EL (cell line): ENCODE data around the gene F12.
"Not testable (repeated sequence)": the region's sequence is repeated elsewhere in the genome, so short reads cannot be mapped to it uniquely, and the experiment has no call there.

Source experiments
- DNase-seq: peaks from one replicate; pipeline ENCODE4 v3.0.0-alpha.2; 2016

F12 gene

GRCh38 chr5:177367323-177367848 is 42.0 kb downstream of the F12 start:
- no peak for DNase-seq

GRCh38 chr5:177366528-177367322 is 42.6 kb downstream of the F12 start:
- peak; percentile 88 for DNase-seq

DNA sequence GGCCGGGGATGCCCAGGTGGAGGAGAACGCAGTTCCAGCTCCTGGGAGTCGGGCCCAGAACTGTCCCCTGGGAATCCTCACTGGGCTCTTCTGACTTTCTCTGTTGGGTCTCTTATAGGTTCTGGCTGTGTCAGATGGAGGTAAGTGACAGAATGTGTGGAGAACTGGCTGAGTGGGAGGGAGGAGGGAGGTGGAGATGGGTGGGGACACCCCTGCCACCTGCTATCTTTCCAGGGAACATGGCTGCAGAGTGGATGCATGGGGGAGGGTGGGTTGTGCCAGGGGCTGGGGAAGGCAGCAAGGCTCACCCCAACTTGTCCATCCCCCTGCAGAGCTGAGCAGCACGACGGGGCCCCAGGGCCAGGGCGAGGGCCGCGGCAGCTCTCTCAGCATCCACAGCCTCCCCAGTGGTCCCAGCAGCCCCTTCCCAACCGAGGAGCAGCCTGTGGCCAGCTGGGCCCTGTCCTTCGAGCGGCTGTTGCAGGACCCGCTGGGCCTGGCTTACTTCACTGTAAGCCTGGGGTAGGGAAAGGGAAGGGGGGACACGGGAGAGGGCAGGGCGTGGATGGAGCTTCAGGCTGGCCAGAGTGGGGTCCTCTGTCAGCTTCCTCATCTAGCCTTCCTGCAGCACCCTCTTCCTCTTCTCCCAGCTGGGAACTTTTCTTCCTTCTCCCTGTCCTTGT is 43.4 kb downstream of the F12 start:
- DNase-seq: no peak

DNA sequence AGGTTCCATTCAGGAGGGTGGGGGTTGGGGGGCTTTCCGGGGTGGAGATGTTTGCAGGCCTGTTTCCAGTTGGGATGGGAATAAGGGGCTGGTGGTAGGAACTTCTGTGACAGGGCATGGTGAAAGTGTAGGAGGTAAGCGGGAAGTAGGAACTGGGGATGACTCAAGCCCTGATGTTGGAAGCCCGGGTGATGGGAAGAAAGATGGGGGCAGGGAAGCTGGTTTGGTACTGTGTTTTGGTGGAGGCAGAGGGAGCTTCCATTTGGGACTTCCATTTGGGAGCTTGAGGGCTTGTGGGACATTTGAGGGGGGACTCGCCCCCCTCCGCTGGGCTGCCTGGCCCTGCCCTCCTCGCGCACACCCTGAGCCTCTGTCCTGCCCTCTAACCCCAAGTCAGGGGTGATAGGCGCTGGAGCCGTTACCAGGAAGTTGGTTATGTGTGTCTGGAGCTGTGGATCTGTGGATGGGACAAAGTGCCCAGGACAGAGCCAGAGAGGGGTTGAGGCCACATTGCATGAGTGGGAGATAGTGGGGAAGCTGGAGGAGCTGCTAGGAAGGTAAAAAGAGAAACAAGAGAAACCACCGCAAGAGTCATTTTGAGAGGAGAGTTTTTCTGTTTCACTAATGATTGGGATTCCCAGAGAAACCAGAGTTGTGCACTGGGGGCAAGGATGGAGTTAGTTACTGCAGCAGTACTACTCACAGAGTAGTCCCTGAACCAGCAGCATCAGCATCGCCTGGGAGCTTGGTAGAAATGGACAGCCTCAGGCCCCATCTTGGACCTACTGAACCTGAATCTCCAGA is 45.0 kb downstream of the F12 start:
- DNase-seq: peak; percentile 25

- DNase-seq: no peak
These were observed 45.8 kb downstream of the F12 start for GRCh38 chr5:177363565-177363964.

- peak; percentile 60 for DNase-seq
These were observed 46.5 kb downstream of the F12 start for GRCh38 chr5:177362610-177363507.

DNA sequence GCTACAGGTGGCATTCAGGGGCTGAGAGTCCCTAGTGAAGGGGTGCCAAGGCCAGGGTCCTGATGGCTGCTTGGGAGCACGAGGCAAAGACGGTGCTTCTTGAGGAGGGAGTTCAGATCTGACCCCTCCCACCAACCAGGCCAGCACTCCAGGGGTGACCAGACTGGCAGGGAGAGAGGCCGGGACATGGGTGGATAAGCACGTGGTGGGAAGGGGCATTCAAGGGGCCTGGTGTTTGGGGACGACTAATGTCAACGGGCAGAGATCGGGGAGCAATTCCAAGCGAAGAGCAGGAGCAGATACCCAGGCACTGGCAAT is 47.1 kb downstream of the F12 start:
- no peak for DNase-seq

DNA sequence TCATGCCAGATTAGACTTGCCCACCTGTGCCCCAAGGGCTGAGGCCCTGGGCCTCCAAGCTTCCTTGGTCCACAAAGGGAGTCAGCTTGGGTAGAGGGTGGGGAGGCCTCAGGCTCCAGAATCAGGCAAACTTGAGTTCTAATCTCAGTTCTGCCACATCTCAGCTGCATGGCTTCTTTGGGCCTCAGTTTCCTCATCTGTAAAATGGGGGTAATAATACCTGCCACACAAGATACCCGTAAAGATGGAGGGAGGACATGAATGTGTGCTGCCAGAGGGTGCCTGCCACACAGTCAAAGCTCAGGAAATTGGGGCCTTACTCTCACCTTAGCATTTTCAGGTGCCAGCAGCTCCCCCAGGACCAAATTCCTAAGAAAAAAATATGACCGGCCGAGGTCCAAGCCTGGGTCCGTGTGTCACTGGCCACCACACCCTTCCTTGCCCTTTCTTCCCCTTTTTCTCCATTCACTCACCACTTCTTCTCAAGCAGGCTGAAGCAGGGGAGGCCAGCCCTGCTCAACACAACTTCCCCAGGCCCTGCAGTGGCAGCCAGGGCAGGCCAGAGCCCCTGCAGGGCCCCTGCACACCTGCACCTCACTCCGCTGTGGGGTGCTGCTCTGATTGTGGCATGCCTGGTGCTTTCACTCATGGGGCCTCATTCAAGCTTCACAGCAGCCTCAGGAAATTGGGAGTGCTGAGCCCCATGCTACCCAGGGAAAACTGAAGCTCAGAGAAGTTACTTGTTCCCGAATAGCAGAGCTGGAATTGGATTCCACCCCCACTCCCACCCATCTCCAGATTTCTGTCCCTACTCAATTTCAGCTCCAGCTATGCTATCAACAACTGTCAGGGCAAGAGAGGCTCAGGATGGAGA is 47.7 kb downstream of the F12 start:
- no peak for DNase-seq

DNA sequence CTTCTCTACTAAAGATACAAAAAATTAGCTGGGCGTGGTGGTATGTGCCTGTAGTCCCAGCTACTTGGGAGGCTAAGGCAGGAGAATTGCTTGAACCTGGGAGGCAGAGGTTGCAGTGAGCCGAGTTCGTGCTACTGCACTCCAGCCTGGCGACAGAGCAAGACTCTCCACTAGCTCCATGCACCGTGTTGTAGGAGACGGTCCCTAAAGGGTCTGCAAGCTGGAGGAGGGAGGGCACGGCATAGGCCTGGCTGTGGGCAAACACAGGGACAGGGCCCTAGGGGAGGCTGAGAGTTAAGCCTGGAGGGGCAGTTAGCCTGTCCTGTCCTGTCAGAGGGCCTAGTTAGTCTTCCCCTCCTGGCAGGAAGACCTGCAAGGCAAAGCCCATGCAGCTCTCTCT is 48.6 kb downstream of the F12 start:
- DNase-seq: not testable (repeated sequence)

GRCh38 chr5:177359860-177360259 is 49.5 kb downstream of the F12 start:
- DNase-seq: no peak

DNA sequence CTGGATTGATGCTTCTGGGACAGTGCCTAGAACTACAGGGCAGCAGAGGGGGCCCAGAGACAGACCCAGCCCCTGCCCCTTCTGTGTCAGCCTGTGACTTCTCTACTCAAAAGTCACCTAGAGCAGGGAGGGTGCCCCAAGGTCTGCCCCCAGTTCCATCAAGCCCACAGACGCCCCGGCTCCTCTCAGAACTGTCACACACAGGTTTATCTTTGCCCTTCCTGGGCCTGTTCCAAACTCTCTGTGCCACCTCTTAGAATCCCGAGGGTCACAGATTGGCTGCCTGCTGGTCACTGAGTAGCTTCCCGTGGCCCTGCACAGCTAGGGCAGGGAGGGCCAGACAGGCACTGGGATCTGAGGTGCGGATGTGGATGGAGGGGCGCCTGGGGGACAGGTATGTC is 49.9 kb downstream of the F12 start:
- no peak for DNase-seq

GRCh38 chr5:177358370-177358819 is 51.0 kb downstream of the F12 start:
- DNase-seq: no peak

DNA sequence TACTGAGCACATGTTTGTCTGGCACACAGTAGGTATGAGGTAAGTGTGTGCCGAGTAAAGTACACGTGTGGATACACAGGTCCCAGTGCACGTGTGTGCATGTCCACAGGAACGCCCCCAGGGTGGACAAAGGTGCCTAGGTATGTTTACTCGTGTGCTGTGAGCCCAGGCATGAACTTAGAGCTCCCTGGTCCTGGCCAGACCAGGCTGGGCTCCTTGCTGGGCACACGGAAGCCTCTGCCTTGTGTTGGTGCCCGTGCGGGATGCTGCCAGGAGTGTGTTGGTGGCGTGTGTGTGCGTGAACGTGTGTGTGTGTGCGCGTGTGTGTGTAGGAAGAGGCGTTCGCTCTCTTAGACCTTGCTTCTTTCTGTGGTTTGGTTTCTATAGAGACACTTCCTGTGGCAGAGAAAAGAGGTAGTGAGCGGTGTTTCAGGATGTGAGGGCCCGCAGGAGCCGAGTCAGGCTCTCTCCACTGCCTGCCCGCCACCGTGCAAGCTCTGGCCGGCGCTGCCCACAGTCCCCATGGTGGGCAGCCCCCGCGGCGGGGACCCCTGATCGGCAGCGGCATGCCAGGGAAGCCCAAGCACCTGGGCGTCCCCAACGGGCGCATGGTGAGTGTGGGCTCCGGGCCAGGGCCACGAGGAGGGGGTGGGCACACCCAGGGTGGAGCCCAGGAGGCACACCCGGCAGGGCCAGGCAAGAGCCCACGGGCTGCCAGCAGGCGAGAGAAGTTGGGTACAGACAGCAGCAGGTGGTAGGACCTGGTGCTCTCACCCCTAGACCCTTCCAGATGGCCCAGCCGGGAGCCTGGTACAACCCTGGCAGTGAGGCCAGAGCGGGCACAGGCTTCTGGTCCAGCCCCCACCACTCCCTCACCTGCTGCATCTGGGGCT is 51.7 kb downstream of the F12 start, which contains the start of gene RGS14:
Gene RGS14, plus strand, starts transcription at position 466 of the 893 bp plus-strand sequence. Its CDS starts 101 bp downstream, at position 567.
- peak; percentile 43 for DNase-seq

DNA sequence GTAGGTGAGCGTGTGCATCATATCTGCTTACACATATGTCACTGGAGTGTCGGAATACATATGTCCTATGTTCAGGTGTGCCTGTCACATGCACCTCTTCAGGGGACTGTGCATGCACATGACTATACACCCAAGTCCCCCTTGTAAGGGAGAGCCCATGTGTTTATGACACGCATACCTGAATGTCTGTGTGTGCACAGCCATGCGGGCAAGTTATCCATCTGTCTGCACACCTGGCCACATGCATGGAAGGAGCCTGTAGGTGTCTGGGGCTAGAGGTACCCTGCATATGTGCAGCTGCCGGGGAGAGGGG is 52.3 kb downstream of the F12 start:
- DNase-seq: no peak

DNA sequence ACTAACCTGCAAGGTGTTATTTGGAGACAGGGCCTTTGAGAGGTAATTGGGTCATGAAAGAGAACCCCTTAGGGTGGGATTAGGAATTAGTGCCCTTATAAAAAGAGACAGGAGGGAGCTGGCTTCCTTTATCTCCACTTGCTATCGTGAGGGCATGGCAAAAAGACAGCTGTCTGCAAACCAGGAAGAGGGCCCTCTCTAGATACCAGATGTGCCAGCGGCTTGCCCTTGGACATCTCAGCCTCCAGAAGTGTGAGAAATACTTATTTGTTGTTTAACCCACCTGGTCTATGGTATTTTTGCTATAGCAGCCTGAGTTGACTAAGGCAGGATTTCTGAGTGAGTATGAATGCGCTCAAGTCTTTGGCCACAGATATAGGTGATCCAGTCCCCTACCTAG is 52.6 kb downstream of the F12 start:
- DNase-seq: no peak

DNA sequence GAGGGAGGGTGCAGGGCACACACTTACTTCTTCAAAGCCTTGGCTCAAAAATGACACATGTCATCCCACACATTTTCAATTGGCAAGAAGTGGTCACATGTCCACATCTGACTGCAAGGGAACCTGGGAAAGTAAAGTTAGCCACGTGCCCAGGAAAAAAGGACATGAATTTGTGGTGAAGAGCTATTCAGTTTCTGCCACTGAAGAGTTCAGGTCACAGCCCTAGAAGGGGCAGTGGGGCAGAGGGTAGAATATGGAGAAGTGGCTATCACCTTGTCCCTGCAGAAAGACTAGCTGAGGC is 53.5 kb downstream of the F12 start:
- no peak for DNase-seq

GRCh38 chr5:177355162-177355867 is 54.0 kb downstream of the F12 start:
- no peak for DNase-seq

- DNase-seq: no peak
These were observed 54.7 kb downstream of the F12 start for GRCh38 chr5:177354711-177355110.

GRCh38 chr5:177354256-177354655 is 55.1 kb downstream of the F12 start:
- no peak for DNase-seq

DNA sequence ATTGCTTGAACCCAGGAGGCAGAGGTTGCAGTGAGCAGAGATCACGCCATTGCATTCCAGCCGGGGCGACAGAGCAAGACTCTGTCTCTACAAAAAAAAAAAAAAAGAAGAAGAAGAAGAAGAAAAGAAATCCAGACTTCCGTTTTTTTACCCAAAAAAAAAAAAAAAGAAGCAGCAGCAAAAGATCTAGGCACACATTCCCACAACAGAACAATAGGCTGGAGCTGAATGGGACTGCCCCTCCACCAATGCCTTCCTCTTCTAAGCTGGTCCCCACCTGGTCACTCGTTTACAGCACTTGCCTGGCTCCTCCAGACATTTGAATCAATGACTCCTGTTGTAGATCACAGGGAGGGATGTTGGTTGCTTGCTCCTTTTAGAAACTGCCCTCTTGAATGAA is 56.3 kb downstream of the F12 start:
- no peak for DNase-seq
